Stimulated activated CD8-positive, alpha-beta memory T cell treated with anti-CD3 and anti-CD28 coated beads, Interleukin-2, amount 100 ng/mL, for 1 hour (primary cell): Measurements from ENCODE around the gene RPS16.

Source experiments
- DNase-seq, 2 donors: peaks; one replicate each; pipeline ENCODE4 v3.0.0-alpha.2; 2020; ENCODE audit warnings: low read depth in 2 of 2

The RPS16 gene

GRCh38 chr19:39422020-39422419 lies 13.7 kb downstream of the RPS16 start:
- DNase-seq: no peak

- no peak for DNase-seq
These were observed 15.0 kb downstream of the RPS16 start for GRCh38 chr19:39420769-39421168.

- no peak for DNase-seq
These were observed 16.7 kb downstream of the RPS16 start for GRCh38 chr19:39419003-39419402.

- no peak for DNase-seq
These were observed 18.1 kb downstream of the RPS16 start for GRCh38 chr19:39417463-39418181.

- DNase-seq: no peak
These were observed 19.3 kb downstream of the RPS16 start for GRCh38 chr19:39416152-39417120.

GRCh38 chr19:39415111-39416046 lies 20.4 kb downstream of the RPS16 start:
- DNase-seq: no peak

- DNase-seq: no peak
These were observed 21.7 kb downstream of the RPS16 start for GRCh38 chr19:39413911-39414608.

- no peak for DNase-seq
These were observed 22.4 kb downstream of the RPS16 start for GRCh38 chr19:39413272-39413910.

GRCh38 chr19:39412867-39413271 lies 22.9 kb downstream of the RPS16 start:
- no peak for DNase-seq

- DNase-seq: peak; percentile 92 to 97
These were observed 23.5 kb downstream of the RPS16 start, which contains the start of gene PLEKHG2 for GRCh38 chr19:39412100-39412866. TSS of gene PLEKHG2 (plus strand) at chr19:39412669. CDS start at chr19:39414087, 1,418 bp downstream.

- DNase-seq: peak; percentile 78 to 82
These were observed 24.0 kb downstream of the RPS16 start for GRCh38 chr19:39411832-39412099.

- DNase-seq: no peak
These were observed 24.5 kb downstream of the RPS16 start for GRCh38 chr19:39411081-39411831.

- DNase-seq: no peak
These were observed 25.0 kb downstream of the RPS16 start for GRCh38 chr19:39410831-39411080.

- DNase-seq: peak; percentile 51 to 71
These were observed 25.5 kb downstream of the RPS16 start for GRCh38 chr19:39410017-39410830.

- peak; percentile 75 to 86 for DNase-seq
These were observed 26.3 kb downstream of the RPS16 start for GRCh38 chr19:39409208-39410016.

- no peak for DNase-seq
These were observed 27.1 kb downstream of the RPS16 start for GRCh38 chr19:39408392-39409207.
